ENCODE results near the gene OR2T8.

Gene OR2T8

GRCh38 chr1:247962911-247963588 lies 43.0 kb downstream of the OR2T8 start:
- peak; percentile 98 for DNase-seq

DNA sequence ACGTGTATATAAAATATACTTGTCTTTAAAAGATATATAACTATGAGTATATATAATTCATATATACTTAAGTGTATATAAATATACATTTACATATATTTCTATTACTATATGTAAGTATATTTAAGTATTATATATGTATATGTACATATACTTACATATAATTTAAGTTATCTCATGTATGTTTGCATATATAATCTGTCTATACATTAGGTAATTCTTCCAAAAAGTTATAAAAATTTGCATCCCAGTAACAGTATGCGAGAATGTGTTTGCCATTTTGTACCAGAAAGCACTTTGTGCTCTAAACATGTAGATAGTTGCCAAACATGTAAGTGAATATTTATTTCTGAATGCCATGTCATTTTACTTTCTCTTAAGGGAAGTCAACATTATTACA lies 44.9 kb downstream of the OR2T8 start, which contains the start of gene OR2AK2:
OR2AK2 (plus strand) TSS at position 301 of the 400 bp plus-strand sequence. CDS start 144 bp downstream, outside the sequence.
- no peak for DNase-seq

DNA sequence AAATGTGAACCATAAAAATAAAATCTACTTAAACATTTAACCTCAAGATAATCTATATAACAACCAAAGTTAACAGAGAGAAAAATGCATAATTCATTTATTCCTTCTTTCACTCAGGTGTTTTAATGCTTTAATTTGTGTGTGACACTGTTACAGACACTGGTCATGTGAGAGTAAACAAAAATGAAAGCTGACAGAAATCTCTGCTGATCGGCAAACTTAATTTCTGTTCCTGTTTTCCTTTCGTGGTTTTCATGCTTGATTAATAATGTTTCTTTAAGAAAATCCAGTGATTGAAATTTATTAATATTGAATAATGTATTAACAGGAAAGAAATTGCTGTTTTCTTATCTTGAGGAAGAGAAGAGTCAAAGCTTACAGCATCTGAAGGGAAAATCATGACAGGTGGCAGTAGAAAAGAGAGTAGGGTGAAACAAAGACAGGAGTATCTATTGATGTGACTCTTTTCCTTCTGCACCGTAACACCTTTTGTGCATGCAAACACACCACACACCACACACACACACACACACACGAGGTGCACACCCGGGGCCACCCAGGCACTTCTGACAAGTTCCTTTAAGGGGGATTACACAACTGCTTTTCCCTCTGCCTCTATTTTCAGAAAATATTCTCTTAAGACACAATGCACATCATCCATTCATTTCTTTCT lies 46.6 kb downstream of the OR2T8 start:
- DNase-seq, result peak; percentile 54
